CD4-positive, alpha-beta T cell treated with Interleukin-4 for 1 hour (primary cell): ENCODE results near the gene CEP250.
"Not testable (repeated sequence)": the region's sequence is repeated elsewhere in the genome, so short reads cannot be mapped to it uniquely, and the experiment has no call there.

Source experiments
- DNase-seq, 2 donors: peaks; one replicate each; pipeline ENCODE4 v3.0.0-alpha.2; 2020 to 2022

Gene CEP250

DNA sequence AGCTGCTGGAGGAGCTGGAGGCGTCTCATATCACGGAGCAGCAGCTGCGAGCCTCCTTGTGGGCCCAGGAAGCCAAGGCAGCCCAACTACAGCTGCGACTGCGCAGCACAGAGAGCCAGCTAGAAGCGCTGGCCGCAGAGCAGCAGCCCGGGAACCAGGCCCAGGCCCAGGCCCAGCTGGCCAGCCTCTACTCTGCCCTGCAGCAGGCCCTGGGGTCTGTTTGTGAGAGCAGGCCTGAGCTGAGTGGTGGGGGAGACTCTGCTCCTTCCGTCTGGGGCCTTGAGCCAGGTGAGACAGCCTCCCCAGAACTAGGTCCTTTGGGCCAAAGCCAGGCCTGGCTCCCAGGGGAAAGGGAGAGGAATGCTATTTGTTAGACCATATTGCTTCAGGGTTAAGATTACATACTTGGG is 42.4 kb downstream of the CEP250 start:
- no peak for DNase-seq

DNA sequence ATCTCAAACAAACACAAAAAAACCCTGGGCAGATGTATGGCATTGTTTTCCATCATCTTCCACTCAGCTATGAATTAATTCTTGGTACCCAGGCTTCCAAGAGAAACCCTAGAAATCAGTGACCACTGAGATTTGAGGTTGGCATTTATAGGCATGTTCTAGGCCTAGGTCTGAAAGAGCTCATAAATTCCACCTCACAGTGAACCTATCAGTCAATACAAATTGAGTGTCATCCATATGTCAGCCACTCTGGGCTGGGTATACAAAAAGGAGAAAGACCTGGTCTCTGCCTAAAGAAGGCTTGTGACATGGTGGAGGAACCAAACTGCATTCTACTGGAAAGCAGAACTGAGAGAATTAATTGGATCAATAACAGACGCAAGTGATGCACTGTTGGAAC is 43.9 kb downstream of the CEP250 start:
- no peak for DNase-seq

DNA sequence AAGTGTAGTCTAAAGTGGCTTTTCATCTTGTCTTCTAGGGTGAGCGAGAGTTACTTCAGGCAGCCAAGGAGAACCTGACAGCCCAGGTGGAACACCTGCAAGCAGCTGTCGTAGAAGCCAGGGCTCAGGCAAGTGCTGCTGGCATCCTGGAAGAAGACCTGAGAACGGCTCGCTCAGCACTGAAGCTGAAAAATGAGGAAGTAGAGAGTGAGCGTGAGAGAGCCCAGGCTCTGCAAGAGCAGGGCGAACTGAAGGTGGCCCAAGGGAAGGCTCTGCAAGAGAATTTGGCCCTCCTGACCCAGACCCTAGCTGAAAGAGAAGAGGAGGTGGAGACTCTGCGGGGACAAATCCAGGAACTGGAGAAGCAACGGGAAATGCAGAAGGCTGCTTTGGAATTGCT is 47.0 kb downstream of the CEP250 start:
- peak in 1 of 2 donors; percentile 65 for DNase-seq

DNA sequence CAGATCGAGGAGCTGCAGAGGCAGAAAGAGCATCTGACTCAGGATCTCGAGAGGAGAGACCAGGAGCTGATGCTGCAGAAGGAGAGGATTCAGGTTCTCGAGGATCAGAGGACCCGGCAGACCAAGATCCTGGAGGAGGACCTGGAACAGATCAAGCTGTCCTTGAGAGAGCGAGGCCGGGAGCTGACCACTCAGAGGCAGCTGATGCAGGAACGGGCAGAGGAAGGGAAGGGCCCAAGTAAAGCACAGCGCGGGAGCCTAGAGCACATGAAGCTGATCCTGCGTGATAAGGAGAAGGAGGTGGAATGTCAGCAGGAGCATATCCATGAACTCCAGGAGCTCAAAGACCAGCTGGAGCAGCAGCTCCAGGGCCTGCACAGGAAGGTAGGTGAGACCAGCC is 47.9 kb downstream of the CEP250 start:
- DNase-seq: no peak

DNA sequence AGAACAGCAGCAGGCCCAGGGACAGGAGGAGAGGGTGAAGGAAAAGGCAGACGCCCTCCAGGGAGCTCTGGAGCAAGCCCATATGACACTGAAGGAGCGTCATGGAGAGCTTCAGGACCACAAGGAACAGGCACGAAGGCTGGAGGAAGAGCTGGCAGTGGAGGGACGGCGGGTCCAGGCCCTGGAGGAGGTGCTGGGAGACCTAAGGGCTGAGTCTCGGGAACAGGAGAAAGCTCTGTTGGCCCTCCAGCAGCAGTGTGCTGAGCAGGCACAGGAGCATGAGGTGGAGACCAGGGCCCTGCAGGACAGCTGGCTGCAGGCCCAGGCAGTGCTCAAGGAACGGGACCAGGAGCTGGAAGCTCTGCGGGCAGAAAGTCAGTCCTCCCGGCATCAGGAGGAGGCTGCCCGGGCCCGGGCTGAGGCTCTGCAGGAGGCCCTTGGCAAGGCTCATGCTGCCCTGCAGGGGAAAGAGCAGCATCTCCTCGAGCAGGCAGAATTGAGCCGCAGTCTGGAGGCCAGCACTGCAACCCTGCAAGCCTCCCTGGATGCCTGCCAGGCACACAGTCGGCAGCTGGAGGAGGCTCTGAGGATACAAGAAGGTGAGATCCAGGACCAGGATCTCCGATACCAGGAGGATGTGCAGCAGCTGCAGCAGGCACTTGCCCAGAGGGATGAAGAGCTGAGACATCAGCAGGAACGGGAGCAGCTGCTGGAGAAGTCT is 48.6 kb downstream of the CEP250 start:
- no peak for DNase-seq

DNA sequence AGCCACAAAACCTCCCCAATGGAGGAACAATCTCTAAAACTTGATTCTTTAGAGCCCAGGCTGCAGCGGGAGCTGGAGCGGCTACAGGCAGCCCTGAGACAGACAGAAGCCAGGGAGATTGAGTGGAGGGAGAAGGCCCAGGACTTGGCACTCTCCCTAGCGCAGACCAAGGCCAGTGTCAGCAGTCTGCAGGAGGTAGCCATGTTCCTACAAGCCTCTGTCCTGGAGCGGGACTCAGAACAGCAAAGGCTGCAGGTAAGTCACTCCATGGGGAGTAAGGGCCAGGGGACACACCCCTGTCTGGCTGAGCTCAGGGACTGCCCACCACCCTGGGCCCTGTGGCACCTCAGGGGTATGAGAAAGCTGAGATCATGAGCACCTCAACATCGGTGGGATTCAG is 49.4 kb downstream of the CEP250 start:
- no peak for DNase-seq

DNA sequence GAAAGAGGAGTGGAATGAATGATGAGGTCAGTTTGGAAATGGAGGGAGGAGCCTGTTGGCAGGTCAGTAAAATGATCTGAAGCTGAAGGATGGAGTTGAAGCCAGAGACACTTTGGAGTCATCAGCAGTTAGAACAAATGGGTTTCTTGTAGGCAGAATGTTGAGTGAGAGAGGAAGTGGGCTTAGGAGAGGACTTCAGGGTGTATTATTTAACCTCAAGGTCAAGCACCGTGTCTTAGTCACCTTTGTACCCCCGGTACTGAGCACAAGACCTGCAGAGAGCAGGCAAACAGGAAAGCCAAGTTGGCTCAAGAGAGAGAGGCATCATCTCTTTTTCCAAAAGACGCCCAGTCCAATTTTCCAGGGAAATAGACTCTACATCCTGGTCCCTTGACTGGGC is 50.8 kb downstream of the CEP250 start:
- DNase-seq: no peak

DNA sequence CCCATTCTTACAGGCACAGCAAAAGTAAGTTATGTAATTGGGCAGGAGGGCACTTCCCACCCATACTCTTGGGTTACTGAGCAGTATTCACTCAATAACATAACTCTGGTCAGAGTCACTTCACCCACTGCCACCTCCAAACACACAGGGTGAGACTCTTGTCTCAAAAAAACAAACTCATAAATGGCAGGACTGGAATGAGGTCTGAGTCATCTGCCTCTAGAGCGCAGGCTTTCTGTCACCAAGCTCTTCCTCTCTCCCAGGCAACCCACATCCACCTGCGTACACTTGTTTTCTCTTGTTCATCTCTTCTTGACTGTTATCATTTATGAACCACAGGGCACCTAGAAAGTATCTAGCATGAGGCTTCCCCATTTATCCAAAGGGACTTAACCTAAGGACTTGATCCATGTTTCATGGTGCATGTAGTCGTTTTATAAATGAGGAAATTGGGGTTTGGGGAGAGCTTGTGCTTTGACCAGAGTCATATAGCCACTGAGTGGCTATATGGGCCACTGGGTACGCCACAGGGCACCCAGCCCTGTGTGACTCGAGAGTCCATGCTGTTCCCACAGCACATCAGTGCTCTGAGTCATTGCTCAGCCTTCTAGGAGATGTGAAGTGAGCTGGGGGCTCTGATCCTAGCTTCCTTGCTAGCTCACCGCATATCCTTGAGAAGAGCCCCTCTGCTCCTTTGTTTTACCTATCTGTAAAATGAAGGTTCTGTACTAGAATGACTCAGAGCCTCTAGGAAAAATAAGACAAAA is 51.7 kb downstream of the CEP250 start:
- no peak for DNase-seq

DNA sequence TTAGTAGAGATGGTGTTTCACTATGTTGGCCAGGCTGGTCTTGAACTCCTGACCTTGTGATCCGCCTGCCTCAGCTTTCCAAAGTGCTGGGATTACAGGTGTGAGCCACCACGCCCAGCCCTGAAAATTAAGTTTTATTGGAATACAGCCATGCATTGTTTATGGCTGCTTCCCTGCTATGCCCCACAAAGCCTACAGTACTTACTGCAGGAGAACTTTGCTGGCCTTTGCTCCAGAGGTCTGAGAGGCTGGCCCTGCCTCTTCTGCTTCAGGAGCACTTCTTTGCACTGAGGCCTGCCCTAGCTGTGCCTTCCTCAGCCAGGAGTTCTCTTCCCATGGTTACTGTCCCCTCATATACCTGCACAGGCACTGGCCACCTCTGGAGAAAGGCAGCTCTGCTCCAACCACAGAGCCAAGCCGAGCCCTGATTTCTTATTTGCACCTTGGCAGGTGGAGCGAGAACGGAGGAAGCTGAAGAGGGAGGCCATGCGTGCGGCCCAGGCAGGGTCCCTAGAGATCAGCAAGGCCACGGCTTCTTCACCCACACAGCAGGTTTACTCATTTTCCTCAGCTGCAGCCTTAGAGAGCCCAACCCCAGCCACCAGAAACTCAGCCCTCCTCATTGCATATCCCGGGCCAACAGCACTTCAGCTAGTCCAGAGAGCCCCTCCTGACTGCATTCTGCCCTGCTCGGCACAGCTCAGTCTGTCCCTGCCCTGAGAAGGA is 53.3 kb downstream of the CEP250 start:
- DNase-seq: no peak

DNA sequence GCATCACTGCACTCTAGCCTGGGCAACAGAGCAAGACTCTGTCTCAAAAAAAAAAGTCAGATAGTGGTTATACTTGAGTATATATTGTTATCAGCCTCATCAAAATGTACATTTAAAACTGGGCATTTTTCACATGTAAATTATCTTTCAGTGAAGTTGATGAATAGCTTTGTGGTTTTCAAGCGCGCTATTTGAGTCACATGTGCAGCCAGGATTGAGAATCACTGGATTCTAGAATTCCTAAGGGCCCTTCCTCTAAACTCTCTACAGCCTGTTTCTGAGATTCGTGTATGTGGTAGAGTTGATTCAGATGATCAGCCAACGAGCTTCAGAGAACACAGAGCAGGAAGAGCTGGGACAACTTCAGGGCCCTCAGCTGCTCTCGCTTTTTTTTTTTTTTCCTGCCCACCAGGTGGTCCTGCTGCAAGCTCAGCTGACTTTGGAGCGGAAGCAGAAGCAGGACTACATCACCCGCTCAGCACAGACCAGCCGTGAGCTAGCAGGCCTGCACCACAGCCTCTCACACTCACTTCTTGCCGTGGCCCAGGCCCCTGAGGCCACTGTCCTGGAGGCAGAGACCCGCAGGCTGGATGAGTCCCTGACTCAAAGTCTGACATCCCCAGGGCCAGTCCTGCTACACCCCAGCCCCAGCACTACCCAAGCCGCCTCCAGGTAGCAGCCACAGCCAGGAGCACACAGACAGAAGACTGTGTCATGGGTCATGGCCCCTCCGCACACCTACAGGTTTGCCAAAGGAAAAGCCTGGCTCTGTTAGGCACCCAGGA is 55.7 kb downstream of the CEP250 start:
- no peak for DNase-seq

DNA sequence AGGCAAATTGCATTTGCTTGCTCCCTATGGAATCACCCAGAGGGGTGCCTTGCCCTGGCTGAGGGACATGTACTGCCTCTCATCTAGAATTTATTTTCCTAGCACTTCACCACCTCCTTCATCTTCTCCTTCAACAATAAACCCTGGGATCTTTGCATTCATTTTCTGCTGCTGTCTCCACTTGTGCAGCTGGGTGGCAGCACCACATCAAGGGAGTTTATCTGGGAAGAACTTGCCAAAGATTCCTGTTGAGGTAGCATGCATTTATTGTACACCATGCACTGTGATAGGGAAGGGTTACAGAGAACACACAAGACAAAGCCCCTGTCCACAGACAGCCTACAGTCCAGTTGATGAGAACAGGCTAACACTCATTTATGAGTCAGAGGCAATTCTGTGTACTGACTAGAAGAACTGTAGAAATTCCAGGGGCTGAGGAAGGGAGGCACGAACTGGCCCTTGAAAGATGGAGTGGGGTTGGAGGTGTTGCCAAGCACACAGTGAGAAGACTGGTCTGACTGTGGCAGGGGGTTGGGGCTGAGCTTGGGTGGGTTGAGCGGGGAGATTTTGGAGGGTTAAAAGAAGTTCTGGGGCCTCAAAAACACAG is 56.5 kb downstream of the CEP250 start:
- DNase-seq: no peak

DNA sequence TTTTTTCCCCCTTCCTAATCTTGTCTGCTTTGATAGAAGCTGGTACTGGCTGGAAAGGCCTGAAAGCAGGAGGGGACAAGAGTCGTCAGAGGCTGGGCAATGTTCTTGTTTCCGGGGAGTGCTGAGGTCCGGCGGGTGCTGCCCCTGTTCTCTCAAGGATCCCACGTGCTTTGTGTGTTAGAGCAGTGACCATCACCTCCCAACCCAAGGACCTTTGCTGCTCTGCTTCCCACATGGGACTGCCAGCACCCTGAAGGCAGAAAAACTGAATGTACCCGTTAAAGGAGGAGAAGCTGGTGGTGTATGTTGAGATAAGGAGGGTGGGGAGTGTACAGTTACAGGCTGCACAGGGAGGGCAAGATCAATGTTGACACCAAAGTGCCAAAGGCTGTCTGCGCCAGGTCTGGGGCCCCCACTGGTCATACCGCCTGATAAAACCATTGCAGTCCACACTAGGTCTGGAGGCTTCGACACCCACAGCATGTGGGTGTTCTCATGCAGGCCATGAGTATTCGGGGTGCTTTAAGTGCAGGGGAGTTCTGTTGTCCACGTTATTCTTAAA is 59.1 kb downstream of the CEP250 start:
- no peak for DNase-seq

DNA sequence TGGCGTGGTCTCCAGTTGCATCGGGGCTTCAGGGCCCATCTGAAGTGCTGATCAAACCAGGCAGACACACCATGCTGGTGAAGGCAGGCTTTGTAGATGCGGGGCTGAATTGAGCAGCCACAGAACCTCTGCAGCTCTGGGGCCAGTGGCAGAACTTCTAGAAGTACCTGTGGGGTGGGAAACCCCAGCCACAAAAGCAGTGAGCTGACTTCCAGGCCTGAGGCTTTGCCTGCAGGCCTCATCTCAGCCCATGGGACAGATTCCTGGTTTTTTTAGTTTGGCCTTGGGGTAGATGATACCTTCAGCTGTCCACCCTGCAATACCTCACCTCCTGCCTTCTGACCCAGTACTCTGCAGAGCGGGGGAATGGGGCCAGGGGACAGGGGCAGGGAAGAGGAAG is 59.9 kb downstream of the CEP250 start:
- DNase-seq: no peak

DNA sequence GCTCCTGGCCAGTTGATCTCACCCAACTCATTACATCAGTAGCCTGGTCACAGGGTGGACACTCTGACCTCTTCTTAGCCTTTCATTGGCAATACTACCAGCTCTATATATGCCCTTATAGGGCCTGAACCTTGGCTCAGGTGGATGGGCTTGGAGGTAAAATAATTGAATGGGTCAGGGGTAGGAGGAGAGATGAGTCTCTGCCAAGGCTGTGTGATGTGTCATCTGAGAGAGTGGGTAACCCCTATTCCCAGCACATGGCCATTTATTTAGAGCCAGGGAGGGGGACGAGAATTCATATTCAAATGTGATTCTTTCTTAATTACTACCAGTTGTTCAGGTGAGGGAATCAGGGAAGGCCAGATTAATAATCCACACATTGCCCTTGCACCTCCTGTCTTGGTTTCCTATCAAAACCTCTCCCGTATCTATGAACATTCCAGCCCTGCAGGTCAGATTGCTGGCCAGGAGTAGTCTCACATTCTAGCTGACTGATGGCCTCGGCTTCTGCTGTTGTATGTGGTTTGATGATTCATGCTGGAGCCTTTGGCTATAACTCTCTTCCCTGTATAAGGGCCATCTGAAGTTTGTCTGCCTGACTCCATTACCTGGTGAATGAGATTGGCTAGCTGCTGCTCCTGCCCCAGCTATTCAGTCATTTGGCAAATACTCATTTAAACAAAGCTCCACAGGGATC is 60.7 kb downstream of the CEP250 start:
- DNase-seq: no peak

DNA sequence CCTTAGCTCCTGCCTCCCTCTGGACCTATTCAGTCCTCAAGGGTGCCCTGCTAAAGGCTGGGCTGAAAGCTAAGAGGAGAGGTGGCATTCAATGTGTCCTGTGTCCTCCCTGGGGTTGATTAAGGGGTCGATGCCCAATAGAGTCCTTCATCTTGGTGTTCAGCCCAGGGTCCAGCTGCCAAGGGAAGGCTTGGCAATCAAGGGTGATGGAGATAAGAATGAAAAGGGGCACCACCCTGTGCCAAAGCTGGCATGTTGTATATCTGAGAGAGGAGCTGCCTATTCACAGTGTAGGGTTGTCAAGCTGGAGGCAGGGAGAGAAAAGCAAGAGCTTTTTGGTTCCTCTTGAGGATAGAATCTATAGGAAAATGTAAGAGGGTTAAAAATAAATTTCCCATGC is 61.7 kb downstream of the CEP250 start:
- no peak for DNase-seq

DNA sequence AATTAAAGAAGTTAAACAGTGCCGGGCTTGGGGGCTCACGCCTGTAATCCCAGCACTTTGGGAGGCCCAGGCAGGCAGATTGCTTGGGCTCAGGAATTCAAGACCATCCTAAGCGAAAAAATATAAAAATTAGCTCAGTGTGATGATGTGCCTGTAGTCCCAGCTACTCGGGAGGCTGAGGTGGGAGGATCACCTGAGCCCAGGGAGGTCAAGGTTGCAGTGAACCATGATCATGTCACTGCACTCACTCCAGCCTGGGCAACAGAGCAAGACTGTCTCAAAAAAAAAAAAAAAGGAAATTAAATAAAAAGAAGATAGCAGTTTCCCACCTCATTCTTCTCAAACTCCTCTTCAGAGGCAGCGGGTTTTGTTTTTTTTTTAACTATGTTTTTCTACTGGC is 62.4 kb downstream of the CEP250 start:
- DNase-seq: not testable (repeated sequence)

DNA sequence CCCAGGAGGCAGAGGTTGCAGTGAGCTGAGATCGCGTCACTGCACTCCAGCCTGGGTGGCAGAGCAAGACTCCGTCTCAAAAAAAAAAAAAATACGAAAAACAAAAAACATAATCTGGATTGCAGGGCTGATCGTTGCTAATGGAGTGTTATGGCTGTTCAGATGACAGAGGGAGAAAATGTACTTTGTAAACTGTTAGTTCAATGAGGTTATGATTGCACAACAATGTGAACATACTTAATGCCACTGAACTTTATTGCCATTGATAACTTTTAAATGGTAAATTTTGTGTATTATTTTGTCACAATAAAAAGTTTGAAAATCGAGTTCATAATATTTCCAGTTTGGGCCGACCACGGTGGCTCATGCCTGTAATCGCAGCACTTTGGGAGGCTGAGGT is 63.6 kb downstream of the CEP250 start:
- no peak for DNase-seq

DNA sequence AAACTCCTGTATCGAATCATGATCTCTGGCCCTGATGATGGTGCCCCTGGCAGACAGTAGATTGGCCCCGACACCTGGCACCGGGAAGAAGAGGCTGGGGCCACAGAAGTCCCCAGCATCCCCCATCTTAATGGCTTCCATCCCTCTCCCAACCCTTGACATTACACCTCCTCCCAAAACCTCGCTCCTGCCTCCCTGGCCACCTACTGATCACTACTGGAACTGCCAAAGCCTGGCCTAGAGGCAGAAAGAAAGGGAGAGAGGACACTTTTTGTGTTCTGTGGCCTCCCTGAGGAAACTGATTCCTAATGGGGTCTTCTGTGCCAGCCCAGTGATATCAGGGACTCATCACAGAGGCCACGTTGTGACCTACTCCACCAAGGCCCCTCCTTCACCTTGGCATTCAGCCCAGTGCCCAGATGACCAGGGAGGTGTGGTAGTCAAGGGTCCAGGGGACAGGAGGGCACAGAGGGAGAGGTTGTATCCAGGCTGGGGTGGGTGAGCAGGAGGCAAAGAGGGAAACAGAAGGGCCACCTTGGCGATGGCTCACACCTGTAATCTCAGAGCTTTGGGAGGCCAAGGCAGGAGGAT is 68.0 kb downstream of the CEP250 start:
- DNase-seq: peak; percentile 12 to 16

DNA sequence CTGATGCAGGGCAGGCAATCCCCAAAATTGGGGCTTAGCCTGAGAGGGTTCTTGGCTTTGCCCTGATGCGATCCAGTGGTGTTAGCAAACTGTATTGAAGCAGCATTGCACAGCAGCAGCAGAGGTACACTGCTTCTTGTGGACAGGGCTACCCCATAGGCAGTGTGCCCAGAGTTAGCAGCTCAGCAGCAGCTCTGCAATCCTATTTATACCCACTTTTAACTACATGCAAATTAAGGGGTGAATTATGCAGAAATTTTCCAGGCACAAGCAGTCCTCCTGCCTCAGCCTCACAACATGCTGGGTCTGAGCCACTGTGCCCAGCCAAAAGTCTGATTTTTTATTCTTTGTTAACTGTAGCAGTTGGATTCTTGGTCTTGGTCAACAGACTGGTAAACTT is 70.2 kb downstream of the CEP250 start:
- DNase-seq: no peak

DNA sequence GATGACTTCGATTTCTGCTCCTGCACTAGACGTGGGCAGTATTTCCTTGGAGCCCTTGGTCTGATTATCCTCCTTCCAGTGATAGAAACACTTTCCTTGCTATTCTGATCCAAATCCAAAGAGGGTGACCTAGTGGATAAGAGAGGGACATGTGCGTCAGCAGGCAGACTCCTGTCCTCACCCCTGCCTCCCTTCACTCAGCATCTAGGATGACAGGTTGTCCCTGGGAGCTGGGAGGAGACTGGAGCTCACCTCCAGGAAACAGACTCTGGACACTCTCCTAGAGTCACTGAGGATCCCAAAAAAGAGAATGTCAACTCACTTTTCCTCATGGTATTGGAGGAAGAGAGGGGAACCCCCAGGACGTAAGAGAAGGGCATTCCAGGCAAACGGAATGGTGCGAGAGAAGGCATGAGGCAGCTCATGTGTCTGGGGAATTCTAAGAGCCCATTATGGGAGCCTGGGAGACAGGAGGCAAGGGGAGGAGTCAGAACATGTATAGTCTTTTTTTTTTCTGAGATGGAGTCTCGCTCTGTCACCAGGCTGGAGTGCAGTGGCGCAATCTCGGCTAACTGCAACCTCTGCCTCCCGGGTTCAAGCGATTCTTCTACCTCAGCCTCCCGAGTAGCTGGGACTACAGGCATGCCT is 71.8 kb downstream of the CEP250 start:
- DNase-seq: no peak

DNA sequence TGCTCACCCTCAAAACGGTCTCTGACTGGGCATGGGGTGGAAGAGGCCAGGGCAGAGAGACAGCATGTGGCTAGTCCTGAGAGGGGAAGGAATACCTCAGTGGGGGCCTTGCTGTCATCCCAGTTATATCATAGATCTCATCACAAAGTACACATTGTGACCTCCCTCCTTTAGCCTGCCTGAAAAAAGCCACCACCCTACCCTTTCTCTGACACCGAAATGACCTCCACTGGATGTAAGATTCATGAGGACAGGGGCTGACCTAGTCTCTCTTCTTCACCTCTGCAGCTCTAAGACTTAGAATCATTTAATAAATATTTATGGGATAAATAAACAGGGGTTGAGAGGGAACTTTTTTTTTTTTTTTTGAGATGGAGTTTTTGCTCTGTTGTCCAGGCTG is 74.2 kb downstream of the CEP250 start, which contains the start of gene C20orf173:
Gene C20orf173, minus strand, starts transcription at position 101 of the 400 bp plus-strand sequence. CDS start 279 bp downstream, outside the sequence.
- DNase-seq: no peak
